Measurements from ENCODE around the gene SIK3. TPM values are rescaled to one million over a fixed set of nuclear protein-coding genes. Genes with fewer than 3 reads are reported as not detected.
"Not testable (repeated sequence)": the region's sequence is repeated elsewhere in the genome, so short reads cannot be mapped to it uniquely, and the experiment has no call there.

SIK3 gene
- total RNA-seq, 2 experiments from 2014 or later: 37.5 to 39.6 TPM

DNA sequence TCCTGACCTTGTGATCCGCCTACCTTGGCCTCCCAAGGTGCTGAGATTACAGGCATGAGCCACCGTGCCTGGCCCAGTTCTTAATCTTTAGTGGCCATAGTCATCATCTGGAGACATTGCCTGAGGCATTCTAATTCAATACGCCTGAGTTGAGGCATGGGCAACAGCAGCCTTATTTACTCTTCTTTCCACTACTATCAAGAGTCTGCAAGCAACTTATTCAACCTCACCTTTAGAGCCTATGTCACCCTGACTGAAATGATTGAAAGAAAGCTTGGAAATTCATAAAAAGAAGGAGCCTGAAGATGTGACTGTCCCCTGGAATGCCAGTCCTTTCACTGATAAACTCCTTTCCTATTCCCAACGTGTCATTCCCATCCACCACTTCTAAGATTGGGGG, 30.1 kb upstream of the SIK3 start:
- Mint-ChIP-seq H3K9me3 (no peaks in the 10 kb centered on the region), H3K4me1 (no peaks in the 10 kb centered on the region), H3K27ac (no peak overlapping the region), H3K27me3 (peaks cover 13% of the 10 kb centered on the region), H3K36me3 (ENCODE audit: low read depth) (no peaks in the 10 kb centered on the region), H3K4me3 (no peak overlapping the region)
- ChIA-PET CTCF (interaction anchor here (0.5 to 1.3 kb wide), 2 partner anchors 21 to 130 kb away, joined by 3 read pairs; no protein-coding TSS in a partner anchor), POLR2A (no interaction called here)
- DNase-seq: no peak

DNA sequence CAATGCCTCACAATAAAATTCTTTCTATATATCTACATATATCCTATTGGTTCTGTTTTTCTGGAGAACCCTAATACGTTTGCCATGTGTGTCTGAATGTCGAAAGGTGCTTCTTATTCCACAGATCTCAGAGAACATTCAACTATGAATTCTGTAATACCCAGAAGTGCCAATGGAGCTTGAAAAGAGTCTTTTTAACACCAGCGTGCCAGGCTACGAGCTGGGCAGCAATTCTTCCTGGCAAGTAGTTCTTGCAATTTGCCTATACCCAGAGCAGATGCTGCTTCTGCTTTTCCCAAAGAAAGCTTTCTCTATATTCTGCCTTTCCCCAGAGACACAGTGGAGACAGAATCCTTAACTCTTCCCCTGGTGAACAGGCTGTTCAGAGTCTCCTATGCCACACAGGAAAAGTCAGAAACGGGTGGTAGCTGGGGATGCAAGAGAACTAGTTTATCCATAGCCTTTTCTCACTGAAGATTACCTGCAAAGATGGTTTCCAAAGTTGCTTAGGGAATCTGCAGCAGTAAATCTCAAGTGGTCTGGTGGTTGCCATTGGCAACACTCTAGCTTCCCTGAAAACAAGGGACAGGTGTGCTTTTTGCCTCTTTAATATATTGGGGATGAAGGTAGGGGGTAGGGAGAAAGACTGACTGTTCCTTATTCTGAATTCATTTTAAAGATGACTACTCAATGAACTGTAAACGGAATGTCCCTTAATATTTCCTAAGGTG, 29.1 kb upstream of the SIK3 start:
- H3K9me3 Mint-ChIP-seq: no peaks in the 10 kb centered on the region
- no peak for DNase-seq
- peaks cover 16% of the 10 kb centered on the region for H3K27me3 Mint-ChIP-seq
- no peaks in the 10 kb centered on the region for H3K36me3 Mint-ChIP-seq (ENCODE audit: low read depth)
- H3K4me3 Mint-ChIP-seq: no peak overlapping the region
- POLR2A ChIA-PET: no interaction called here
- CTCF ChIA-PET: interaction anchor here (0.8 to 1.8 kb wide), 2 partner anchors 12 to 21 kb away, joined by 3 to 4 read pairs; no protein-coding TSS in a partner anchor
- no peaks in the 10 kb centered on the region for H3K4me1 Mint-ChIP-seq
- no peak overlapping the region for H3K27ac Mint-ChIP-seq

DNA sequence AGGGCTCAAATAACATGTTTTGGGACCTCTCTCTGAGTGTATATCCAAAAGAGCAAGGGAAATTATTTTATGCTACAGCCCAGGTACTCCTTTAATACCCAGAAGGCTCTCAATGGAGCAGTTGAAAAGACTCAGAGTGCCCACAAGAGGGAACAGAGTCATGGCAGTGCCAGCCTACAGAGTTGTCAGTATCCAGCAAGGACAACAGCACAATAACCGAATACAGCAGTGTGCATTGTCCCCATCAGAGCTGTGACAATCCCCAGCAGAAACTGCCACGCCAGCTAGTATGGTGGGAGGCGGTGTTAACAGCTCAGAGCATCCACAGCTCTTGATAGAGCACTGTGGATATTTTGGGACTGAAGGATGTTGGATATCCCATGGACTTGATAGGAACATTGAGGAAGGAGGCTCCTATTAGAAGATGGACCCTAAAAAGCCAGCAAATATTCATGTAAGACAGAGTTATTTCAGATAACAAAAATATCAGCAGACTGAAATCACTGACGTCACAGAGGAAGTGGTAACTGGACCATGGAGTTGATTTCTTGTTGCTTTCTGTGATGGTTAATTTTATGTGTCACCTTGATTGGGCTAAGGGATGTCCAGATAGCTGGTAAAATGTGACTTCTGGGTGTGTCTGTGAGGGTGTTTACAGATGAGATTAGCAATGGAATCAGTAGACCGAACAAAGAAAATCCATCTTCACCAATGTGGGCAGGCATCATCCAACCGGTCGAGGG, 28.2 kb upstream of the SIK3 start:
- no peaks in the 10 kb centered on the region for H3K36me3 Mint-ChIP-seq (ENCODE audit: low read depth)
- peaks cover 16% of the 10 kb centered on the region for H3K27me3 Mint-ChIP-seq
- ChIA-PET POLR2A (no interaction called here), CTCF (interaction anchor here (0.8 to 1.8 kb wide), 4 partner anchors 11 to 335 kb away, joined by 3 to 4 read pairs (median 3); partner anchors contain the start of gene APOA5)
- no peak overlapping the region for H3K4me3 Mint-ChIP-seq
- no peaks in the 10 kb centered on the region for H3K9me3 Mint-ChIP-seq
- no peaks in the 10 kb centered on the region for H3K4me1 Mint-ChIP-seq
- DNase-seq: no peak
- H3K27ac Mint-ChIP-seq: no peak overlapping the region

DNA sequence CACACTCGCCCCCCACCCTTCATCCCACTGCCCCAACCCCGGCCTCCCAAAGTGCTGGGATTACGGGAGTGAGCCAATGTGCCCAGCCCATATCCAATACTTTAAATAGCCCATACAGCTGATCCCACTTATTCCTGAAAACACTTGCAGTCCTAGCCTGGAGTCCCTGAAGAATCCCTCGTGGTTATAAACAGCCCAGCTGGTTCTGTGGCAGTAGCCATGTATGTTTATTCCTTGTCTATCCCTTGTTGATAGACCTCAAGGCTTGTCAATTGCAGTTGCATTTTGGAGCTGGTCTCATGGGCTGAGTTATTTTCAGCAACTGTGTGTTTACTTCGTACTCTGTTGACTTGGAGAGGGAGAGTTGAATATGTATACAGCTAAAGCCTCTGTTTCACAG, 24.3 kb upstream of the SIK3 start:
- ChIA-PET CTCF (interaction anchor here (1.0 to 2.1 kb wide), 2 partner anchors 11 to 17 kb away, joined by 3 to 4 read pairs; no protein-coding TSS in a partner anchor), POLR2A (no interaction called here)
- peaks cover 13% of the 10 kb centered on the region for H3K27me3 Mint-ChIP-seq
- no peak for DNase-seq
- H3K4me1 Mint-ChIP-seq: no peaks in the 10 kb centered on the region
- H3K4me3 Mint-ChIP-seq: no peak overlapping the region
- H3K36me3 Mint-ChIP-seq (ENCODE audit: low read depth): no peaks in the 10 kb centered on the region
- H3K27ac Mint-ChIP-seq: no peak overlapping the region
- H3K9me3 Mint-ChIP-seq: no peaks in the 10 kb centered on the region

DNA sequence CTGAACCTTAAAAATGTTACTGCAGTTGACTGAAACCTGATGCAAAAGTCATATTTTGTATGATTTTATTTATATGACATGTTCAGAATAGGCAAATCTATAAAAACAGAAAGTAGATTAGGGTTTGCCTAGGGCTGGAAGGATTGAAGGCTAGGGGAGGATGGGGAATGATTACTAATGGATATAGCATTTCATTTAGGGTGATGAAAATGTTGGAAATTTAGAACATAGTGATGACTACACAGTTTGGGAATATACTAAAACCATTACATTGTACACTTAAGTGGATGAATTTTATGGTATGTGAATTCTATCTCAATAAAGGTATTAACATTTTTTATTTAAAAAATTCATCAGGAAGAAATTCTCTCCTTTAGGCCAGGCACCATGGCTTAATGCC, 22.9 kb upstream of the SIK3 start:
- Mint-ChIP-seq H3K4me3 (no peak overlapping the region), H3K4me1 (no peaks in the 10 kb centered on the region), H3K9me3 (no peaks in the 10 kb centered on the region), H3K27ac (no peak overlapping the region), H3K36me3 (ENCODE audit: low read depth) (no peaks in the 10 kb centered on the region), H3K27me3 (peaks cover 8% of the 10 kb centered on the region)
- no peak for DNase-seq
- ChIA-PET CTCF (no interaction called here), POLR2A (no interaction called here)

DNA sequence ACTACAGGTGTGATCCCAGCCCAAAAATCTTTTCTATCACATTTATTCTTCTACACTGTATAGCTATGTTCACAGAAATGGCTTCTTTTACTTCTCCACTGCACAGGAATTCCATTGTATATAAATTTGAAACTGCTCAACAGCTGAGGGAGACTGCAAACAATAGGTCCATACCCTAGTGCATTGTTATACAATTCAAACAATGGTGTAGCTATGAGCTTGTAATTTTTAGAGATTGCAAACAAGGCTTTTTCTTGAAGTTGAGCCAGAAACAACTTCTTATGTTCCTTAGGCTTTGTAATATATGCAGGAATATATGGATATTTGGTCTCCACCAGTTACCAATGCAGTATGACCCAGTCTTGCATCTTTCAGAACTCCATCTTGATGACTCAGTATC, 19.5 kb upstream of the SIK3 start:
- H3K4me1 Mint-ChIP-seq: no peaks in the 10 kb centered on the region
- ChIA-PET POLR2A (no interaction called here), CTCF (interaction anchor here (1.2 to 1.6 kb wide), 2 partner anchors 20 to 282 kb away, joined by 3 to 4 read pairs; no protein-coding TSS in a partner anchor)
- DNase-seq: no peak
- H3K4me3 Mint-ChIP-seq: no peak overlapping the region
- no peaks in the 10 kb centered on the region for H3K36me3 Mint-ChIP-seq (ENCODE audit: low read depth)
- no peaks in the 10 kb centered on the region for H3K9me3 Mint-ChIP-seq
- no peak overlapping the region for H3K27ac Mint-ChIP-seq
- H3K27me3 Mint-ChIP-seq: peaks cover under 1% of the 10 kb centered on the region

DNA sequence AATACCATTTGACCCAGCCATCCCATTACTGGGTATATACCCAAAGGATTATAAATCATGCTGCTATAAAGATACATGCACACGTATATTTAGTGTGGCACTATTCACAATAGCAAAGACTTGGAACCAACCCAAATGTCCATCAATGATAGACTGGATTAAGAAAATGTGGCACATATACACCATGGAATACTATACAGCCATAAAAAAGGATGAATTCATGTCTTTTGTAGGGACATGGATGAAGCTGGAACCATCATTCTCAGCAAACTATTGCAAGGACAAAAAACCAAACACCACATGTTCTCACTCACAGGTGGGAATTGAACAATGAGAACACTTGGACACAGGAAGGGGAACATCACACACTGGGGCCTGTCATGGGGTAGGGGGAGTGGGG, 14.7 kb upstream of the SIK3 start:
- H3K27ac Mint-ChIP-seq; H3K9me3 Mint-ChIP-seq; H3K4me3 Mint-ChIP-seq; H3K36me3 Mint-ChIP-seq (ENCODE audit: low read depth); H3K27me3 Mint-ChIP-seq; CTCF ChIA-PET; H3K4me1 Mint-ChIP-seq; POLR2A ChIA-PET; DNase-seq: not testable (repeated sequence)

DNA sequence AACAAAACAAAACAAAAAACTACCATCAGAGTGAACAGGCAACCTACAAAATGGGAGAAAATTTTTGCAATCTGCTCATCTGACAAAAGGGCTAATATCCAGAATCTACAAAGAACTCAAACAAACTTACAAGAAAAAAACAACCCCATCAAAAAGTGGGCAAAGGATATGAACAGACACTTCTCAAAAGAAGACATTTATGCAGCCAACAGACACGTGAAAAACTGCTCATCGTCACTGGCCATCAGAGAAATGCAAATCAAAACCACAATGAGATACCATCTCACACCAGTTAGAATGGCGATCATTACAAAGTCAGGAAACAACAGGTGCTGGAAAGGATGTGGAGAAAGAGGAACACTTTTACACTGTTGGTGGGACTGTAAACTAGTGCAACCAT, 14.3 kb upstream of the SIK3 start:
- DNase-seq; H3K27ac Mint-ChIP-seq; H3K27me3 Mint-ChIP-seq; H3K4me1 Mint-ChIP-seq; H3K36me3 Mint-ChIP-seq (ENCODE audit: low read depth); H3K9me3 Mint-ChIP-seq; H3K4me3 Mint-ChIP-seq; POLR2A ChIA-PET: not testable (repeated sequence)
- CTCF ChIA-PET: interaction anchor here (0.6 kb wide), 1 partner anchor 34 kb away, joined by 3 read pairs; no protein-coding TSS in a partner anchor

DNA sequence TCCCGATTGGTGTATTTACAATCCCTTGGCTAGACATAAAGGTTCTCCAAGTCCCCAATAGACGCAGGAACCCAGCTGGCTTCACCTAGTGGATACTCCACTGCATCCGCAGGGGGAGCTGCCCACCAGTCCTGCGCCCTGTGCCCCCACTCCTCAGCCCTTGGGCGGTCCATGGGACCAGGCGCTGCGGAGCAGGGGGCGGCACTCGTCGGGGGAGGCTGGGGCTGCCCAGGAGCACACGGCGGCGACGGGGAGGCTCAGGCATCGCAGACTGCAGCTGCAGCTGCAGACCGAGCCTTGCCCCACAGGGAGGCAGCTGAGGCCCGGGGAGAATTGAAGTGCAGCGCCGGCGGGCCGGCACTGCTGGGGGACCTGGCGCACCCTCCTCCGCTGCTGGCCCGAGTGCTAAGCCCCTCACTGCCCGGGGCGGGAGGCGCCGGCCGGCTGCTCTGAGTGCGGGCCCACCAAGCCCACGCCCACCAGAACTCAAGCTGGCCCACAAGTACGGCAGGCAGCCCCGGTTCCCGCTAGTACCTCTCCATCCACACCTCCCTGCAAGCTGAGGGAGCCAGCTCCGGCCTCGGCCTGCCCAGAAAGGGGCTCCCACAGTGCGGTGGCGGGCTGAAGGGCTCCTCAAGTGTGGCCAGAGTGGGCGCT, 12.2 kb upstream of the SIK3 start:
- H3K4me1 Mint-ChIP-seq: peaks cover 7% of the 10 kb centered on the region
- no peak overlapping the region for H3K27ac Mint-ChIP-seq
- H3K4me3 Mint-ChIP-seq: no peak overlapping the region
- ChIA-PET CTCF (interaction anchor here (1.1 to 1.3 kb wide), 3 partner anchors 10 to 319 kb away, joined by 3 to 4 read pairs (median 3); no protein-coding TSS in a partner anchor), POLR2A (interaction anchor here (0.6 kb wide), 1 partner anchor 274 kb away, joined by 3 read pairs; no protein-coding TSS in a partner anchor)
- no peak for DNase-seq
- H3K9me3 Mint-ChIP-seq: no peaks in the 10 kb centered on the region
- peaks cover 5% of the 10 kb centered on the region for H3K27me3 Mint-ChIP-seq
- no peaks in the 10 kb centered on the region for H3K36me3 Mint-ChIP-seq (ENCODE audit: low read depth)

DNA sequence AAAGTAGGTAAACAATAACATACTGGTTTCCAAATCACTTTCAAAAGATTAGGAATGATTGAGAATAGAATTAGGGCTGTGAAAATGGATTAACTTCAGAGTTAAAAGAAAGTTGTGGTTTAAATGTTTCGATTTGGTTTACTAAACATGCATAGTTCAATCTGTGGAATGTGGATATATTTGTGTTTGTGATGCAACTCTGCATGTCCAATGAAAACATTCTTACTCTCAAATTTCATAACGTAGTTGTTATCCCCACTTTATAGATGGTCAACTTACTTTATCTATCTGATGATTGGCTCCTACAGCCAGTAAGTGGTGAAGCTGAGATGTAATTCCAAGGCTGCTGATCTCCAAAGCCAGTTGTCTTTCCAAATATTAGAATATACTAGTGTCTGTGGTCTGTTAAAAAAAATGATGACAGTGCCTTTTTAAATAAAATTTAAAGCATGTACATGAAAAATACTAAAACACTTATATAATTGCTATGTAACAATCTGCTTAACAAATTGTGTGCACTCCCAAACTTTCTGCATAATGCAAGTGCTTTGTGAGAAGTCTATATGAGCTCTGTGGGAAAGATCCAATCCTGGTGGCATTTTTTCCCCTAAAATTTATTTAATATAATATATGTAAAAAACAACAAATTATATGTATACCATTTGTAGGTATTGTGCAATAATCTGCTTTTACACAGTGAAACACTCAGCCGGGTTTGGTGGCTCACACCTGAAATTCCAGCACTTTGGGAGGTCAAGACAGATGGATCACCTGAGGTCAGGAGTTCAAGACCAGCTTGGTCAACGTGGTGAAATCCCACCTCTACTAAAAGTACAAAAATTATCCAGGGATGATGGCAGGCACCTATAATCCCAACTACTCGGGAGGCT, 9.7 kb upstream of the SIK3 start:
- no peaks in the 10 kb centered on the region for H3K9me3 Mint-ChIP-seq
- no peak overlapping the region for H3K27ac Mint-ChIP-seq
- no peaks in the 10 kb centered on the region for H3K36me3 Mint-ChIP-seq (ENCODE audit: low read depth)
- CTCF ChIA-PET: interaction anchor here (0.5 to 1.6 kb wide), 2 partner anchors 13 to 375 kb away, joined by 3 to 6 read pairs; no protein-coding TSS in a partner anchor
- peaks cover 5% of the 10 kb centered on the region for H3K27me3 Mint-ChIP-seq
- no peak for DNase-seq
- peaks cover 7% of the 10 kb centered on the region for H3K4me1 Mint-ChIP-seq
- POLR2A ChIA-PET: no interaction called here
- no peak overlapping the region for H3K4me3 Mint-ChIP-seq

DNA sequence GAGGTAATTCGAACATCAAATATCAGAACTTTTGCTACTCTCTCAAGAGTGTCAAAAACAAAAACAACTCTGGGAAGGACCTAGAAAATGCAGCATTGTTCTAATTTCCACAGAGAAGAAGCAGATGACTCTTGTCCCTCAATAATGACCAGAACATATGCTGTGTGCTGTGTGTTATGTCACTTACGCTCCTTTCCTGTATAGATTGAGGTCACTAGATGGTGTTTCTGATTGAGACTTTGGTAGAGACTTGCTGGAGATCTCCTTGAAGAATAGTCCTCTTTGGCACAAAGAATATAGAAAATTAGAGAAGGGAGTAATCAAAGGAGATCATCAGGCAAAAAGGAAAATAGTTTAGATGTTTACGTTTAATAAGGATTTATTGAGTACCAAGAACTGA, 2.3 kb upstream of the SIK3 start:
- Mint-ChIP-seq H3K27me3 (peaks cover 2% of the 10 kb centered on the region), H3K4me1 (peaks cover 37% of the 10 kb centered on the region), H3K4me3 (no peak overlapping the region), H3K36me3 (ENCODE audit: low read depth) (peaks cover 4% of the 10 kb centered on the region), H3K9me3 (no peaks in the 10 kb centered on the region), H3K27ac (no peak overlapping the region)
- no peak for DNase-seq
- ChIA-PET CTCF (interaction anchor here (1.1 to 2.2 kb wide), 5 partner anchors 9 to 220 kb away, joined by 3 to 5 read pairs (median 4); no protein-coding TSS in a partner anchor), POLR2A (no interaction called here)

DNA sequence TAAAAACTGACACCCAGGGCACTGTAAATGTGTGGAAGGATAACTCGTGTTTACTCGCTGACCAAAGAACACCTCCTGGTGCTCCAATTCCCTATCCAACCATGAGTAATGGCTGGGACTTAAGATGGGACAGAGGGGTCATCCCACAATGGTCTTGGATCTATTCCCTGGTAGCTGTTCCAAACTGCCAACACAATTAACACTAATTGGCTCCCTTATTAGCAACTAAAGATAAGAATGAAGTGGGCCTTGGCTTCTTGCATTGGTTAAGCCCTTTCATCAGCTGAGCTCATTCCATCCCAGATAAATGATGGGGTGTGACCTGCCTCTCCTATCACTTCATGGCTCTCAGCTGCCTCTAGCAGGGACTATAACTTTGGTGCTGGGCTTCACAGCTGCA, 1.5 kb upstream of the SIK3 start:
- CTCF ChIA-PET: interaction anchor here (1.1 to 2.3 kb wide), 6 partner anchors 10 to 309 kb away, joined by 3 to 12 read pairs (median 4); partner anchors contain the start of gene APOA5
- peak overlapping the region; percentile 93 for H3K27ac Mint-ChIP-seq
- POLR2A ChIA-PET: no interaction called here
- H3K4me3 Mint-ChIP-seq: peak overlapping the region; percentile 89
- H3K27me3 Mint-ChIP-seq: peaks cover 2% of the 10 kb centered on the region
- peaks cover 4% of the 10 kb centered on the region for H3K36me3 Mint-ChIP-seq (ENCODE audit: low read depth)
- DNase-seq: no peak
- H3K9me3 Mint-ChIP-seq: no peaks in the 10 kb centered on the region
- H3K4me1 Mint-ChIP-seq: peaks cover 45% of the 10 kb centered on the region
